HG02970 (cell line): ENCODE measurements around the gene VGLL3.

Experiments used
- ATAC-seq: cut with Tn5 transposase; IDR thresholded peaks from one replicate; pipeline ENCODE4 v1.9.1; 2021; ENCODE audit warnings: mild to moderate bottlenecking, moderate library complexity, moderate number of reproducible peaks; ENCODE audit not compliant: unreplicated experiment, low FRiP score

The VGLL3 gene

GRCh38 chr3:86954747-86955146 is 36.2 kb downstream of the VGLL3 start:
- no peak for ATAC-seq

- no peak for ATAC-seq
Measured at GRCh38 chr3:86954226-86954625, 36.7 kb downstream of the VGLL3 start.

- ATAC-seq, result no peak
Measured at GRCh38 chr3:86951322-86951721, 39.6 kb downstream of the VGLL3 start.

- ATAC-seq, result no peak
Measured at GRCh38 chr3:86950717-86951116, 40.2 kb downstream of the VGLL3 start.

- ATAC-seq, result no peak
Measured at GRCh38 chr3:86949850-86950249, 41.1 kb downstream of the VGLL3 start.

GRCh38 chr3:86948822-86949221 is 42.1 kb downstream of the VGLL3 start:
- no peak for ATAC-seq

- no peak for ATAC-seq
Measured at GRCh38 chr3:86942206-86942605, 48.7 kb downstream of the VGLL3 start.

- no peak for ATAC-seq
Measured at GRCh38 chr3:86938416-86939105, 52.4 kb downstream of the VGLL3 start.

GRCh38 chr3:86937306-86937791 is 53.6 kb downstream of the VGLL3 start:
- no peak for ATAC-seq

- ATAC-seq, result no peak
Measured at GRCh38 chr3:86934851-86935250, 56.1 kb downstream of the VGLL3 start.

- no peak for ATAC-seq
Measured at GRCh38 chr3:86930831-86931230, 60.1 kb downstream of the VGLL3 start.

GRCh38 chr3:86930181-86930580 is 60.8 kb downstream of the VGLL3 start:
- no peak for ATAC-seq

- no peak for ATAC-seq
Measured at GRCh38 chr3:86929046-86929445, 61.9 kb downstream of the VGLL3 start.

- ATAC-seq, result no peak
Measured at GRCh38 chr3:86923071-86923491, 67.9 kb downstream of the VGLL3 start.

GRCh38 chr3:86921971-86922680 is 68.8 kb downstream of the VGLL3 start:
- ATAC-seq, result no peak

GRCh38 chr3:86914670-86915069 is 76.3 kb downstream of the VGLL3 start:
- ATAC-seq, result no peak

GRCh38 chr3:86913160-86913559 is 77.8 kb downstream of the VGLL3 start:
- ATAC-seq, result no peak

GRCh38 chr3:86895202-86895601 is 95.7 kb downstream of the VGLL3 start:
- ATAC-seq, result no peak

- no peak for ATAC-seq
Measured at GRCh38 chr3:86890741-86891396, 100.1 kb downstream of the VGLL3 start.
